ENCODE measurements around the gene SLC32A1. TPM values are rescaled to one million over a fixed set of nuclear protein-coding genes. Genes with fewer than 3 reads are reported as not detected.
A peak's percentile ranks its signal among the peaks of the same experiment; 100 is the strongest.

Gene SLC32A1
- total and polyA plus RNA-seq, 2 donors from 2014 or later, result not detected

DNA sequence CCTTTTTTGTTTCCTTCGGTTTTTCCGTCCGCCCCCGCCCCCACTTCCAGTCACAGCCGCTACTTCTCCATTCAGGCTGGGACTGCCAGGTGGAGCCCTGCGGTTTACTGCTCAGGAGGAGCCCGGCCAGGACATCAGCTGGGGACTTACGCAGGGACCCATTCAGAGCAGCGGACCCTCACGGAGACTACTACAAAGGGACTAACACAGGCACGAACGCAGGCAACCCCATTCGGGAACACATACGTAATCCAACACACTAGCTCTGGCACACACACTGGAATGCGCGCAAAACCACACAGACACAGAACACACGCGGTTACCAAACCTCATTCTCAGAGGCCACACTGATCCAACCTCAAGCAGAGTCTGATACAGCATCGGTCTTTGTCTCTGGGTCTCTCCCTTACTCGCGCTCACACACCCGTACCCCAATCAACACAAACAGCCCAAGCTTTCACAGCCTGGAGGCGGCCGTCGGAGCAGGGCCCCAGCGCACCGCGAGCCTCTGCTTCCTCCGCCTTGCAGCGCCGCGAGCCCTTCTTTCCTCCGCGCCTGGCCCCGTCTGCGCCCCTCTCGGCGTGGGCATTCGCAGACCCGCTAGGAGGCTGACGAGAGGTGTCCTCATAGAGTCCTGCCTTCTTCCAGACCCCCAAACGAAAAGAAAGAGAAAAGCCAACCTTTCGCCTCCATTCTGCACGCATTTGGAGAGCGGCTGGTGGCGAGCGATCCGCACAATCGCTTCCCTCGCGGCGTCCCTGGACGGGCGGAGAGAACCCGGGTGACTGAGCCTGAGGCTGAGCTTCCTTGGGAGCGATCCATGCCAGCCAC, 1.1 kb upstream of the SLC32A1 start:
- TF ChIP-seq CTCF (IDR thresholded peaks at IDR 0.05; ENCODE audit: borderline replicate concordance, extremely low read depth, insufficient read depth), result no peak
- Histone ChIP-seq H3K4me3 (ENCODE audit: low read length in 3 of 3) (peak overlapping the region in 1 of 3 donors; percentile 44), H3K36me3 (ENCODE audit: control insufficient read depth in 2 of 3, insufficient read depth in 3 of 3, low read length in 3 of 3) (no peaks in the 10 kb centered on the region), H3K4me1 (ENCODE audit: control insufficient read depth in 2 of 3, insufficient read depth in 2 of 3, low read depth in 1 of 3, low read length in 3 of 3) (peaks cover 0 to 10% (median 0%) of the 10 kb centered on the region in 3 donors), H3K9ac (ENCODE audit: low read length in 3 of 3) (peak overlapping the region in 1 of 3 donors; percentile 4), H3K27ac (ENCODE audit: low read depth in 2 of 2, low read length in 2 of 2) (no peak overlapping the region), H3K27me3 (ENCODE audit: control insufficient read depth, insufficient read depth, low read length) (peaks cover 63% of the 10 kb centered on the region), H3K9me3 (ENCODE audit: control insufficient read depth in 2 of 3, insufficient read depth in 1 of 3, low read length in 3 of 3) (no peaks in the 10 kb centered on the region)
- peak in 4 of 5 donors; percentile 25 to 59 (median 42) for DNase-seq
- no peak for FAIRE-seq
- intact Hi-C loops (cut with DNase I), result no loop called here

DNA sequence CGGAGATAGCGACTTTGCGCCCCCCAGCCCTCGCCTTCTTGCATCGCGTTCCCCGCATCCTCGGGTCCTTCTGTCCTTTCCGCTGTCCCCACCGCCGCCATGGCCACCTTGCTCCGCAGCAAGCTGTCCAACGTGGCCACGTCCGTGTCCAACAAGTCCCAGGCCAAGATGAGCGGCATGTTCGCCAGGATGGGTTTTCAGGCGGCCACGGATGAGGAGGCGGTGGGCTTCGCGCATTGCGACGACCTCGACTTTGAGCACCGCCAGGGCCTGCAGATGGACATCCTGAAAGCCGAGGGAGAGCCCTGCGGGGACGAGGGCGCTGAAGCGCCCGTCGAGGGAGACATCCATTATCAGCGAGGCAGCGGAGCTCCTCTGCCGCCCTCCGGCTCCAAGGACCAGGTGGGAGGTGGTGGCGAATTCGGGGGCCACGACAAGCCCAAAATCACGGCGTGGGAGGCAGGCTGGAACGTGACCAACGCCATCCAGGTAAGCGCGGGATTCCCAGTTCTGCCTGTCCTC, 401 bp downstream of the SLC32A1 start:
- Histone ChIP-seq H3K27me3 (ENCODE audit: control insufficient read depth, insufficient read depth, low read length) (peaks cover 68% of the 10 kb centered on the region), H3K4me3 (ENCODE audit: low read length in 3 of 3) (no peak overlapping the region), H3K9ac (ENCODE audit: low read length in 3 of 3) (no peak overlapping the region), H3K36me3 (ENCODE audit: control insufficient read depth in 2 of 3, insufficient read depth in 3 of 3, low read length in 3 of 3) (no peaks in the 10 kb centered on the region), H3K4me1 (ENCODE audit: control insufficient read depth in 2 of 3, insufficient read depth in 2 of 3, low read depth in 1 of 3, low read length in 3 of 3) (peaks cover 0 to 10% (median 0%) of the 10 kb centered on the region in 3 donors), H3K9me3 (ENCODE audit: control insufficient read depth in 2 of 3, insufficient read depth in 1 of 3, low read length in 3 of 3) (no peaks in the 10 kb centered on the region), H3K27ac (ENCODE audit: low read depth in 2 of 2, low read length in 2 of 2) (no peak overlapping the region)
- no peak for TF ChIP-seq CTCF (IDR thresholded peaks at IDR 0.05; ENCODE audit: borderline replicate concordance, extremely low read depth, insufficient read depth)
- FAIRE-seq, result no peak
- intact Hi-C loops (cut with DNase I), result no loop called here
- DNase-seq, result peak in 3 of 5 donors; percentile 12 to 68 (median 17)

DNA sequence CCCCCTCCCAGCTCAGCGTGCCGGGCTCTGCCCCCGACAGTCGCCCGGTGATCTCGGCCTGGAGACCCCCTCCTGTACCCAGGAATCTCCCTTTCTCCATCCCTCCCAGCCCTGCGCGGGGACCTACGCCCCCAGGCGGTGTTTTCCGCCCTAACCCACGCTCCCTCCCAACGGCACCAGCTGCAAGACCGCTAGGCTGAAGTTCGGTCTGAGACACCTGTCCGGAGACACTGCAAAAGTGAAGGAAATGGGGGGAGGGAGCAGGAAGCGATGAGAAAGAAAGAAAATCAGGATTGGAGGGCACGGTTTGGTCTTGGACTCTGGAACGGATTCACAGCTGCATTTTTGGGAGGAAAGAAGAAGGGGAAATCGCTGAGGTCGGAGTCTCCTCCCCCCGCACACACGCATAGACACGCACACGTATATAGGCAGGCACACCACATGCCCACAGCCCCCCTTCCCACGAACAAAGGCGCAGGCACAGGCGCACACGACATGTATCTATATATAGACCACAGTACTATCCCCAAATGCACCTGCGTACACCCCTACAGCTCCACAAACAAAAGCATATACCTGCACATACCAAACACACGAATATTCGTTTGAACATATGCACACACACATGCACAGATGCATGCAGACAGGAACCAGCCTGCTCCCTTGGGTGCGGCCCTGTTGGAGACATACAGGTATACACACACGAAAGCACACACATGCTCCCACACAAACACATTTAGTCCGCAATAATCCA, 1.0 kb downstream of the SLC32A1 start:
- no peak overlapping the region for H3K9ac ChIP-seq (ENCODE audit: low read length in 3 of 3)
- no peaks in the 10 kb centered on the region for H3K36me3 ChIP-seq (ENCODE audit: control insufficient read depth in 2 of 3, insufficient read depth in 3 of 3, low read length in 3 of 3)
- H3K9me3 ChIP-seq (ENCODE audit: control insufficient read depth in 2 of 3, insufficient read depth in 1 of 3, low read length in 3 of 3), result no peaks in the 10 kb centered on the region
- no peak overlapping the region for H3K4me3 ChIP-seq (ENCODE audit: low read length in 3 of 3)
- H3K27ac ChIP-seq (ENCODE audit: low read depth in 2 of 2, low read length in 2 of 2), result no peak overlapping the region
- H3K4me1 ChIP-seq (ENCODE audit: control insufficient read depth in 2 of 3, insufficient read depth in 2 of 3, low read depth in 1 of 3, low read length in 3 of 3), result peaks cover 0 to 11% (median 0%) of the 10 kb centered on the region in 3 donors
- intact Hi-C loops (cut with DNase I), result no loop called here
- no peak for TF ChIP-seq CTCF (IDR thresholded peaks at IDR 0.05; ENCODE audit: borderline replicate concordance, extremely low read depth, insufficient read depth)
- FAIRE-seq (no peak), DNase-seq (peak in 3 of 5 donors; percentile 51 to 54 (median 51))
- peaks cover 74% of the 10 kb centered on the region for H3K27me3 ChIP-seq (ENCODE audit: control insufficient read depth, insufficient read depth, low read length)
